HL-60/S4 treated with retinoic acid at 250 ng/mL for 4 days and 3 days (cell line): ENCODE results near the gene CXCL1.

ENCODE experiments used
- in situ Hi-C: fragments of 300-500 bp; cut with MboI; formaldehyde crosslinking; loops from 2 replicates; pipeline ENCODE4 v1.7.0; 2022; ENCODE audit warnings: low sequenced_read_pairs

CXCL1 gene

GRCh38 chr4:73851293-73851692, 17.9 kb upstream of the CXCL1 start:
- in situ Hi-C loops: no loop called here

DNA sequence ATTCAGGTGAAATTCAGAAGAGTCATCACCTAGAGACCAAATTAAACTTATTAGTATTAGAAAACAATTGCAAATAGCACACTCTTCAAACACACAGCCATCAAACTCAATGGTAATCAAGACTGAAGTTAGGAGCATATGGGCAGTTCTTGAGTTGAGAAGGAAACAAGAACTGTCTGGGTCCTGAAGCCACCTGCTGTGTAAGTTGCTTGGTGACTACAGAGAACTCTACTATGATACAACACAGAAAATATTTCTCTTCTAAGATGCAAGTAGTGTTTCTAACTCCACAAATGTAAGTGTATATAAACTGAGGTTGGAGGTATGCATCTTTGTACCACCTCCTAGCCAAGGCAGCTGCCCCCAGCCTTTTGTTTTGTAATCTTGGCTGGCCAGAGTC, 16.4 kb upstream of the CXCL1 start:
- in situ Hi-C loops: no loop called here

DNA sequence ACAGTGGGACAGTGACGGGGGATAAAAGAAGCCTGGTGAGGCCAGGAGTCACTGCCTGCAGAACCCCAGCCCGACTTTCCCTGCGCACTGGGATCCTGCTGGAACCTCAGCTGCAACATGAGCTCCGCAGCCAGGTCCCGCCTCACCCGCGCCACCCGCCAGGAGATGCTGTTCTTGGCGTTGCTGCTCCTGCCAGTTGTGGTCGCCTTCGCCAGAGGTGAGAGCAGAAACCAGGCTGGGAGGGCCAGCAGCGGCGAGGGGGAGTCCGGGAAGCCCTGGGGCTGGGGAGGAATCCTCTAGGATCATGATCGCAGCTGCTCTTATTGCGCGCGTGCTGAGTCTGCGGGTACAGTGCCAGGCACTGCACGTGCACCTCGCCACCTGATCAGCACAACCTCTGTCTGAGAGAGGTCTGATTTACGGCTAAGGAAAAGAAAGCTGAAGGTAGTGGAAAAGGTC, 15.9 kb upstream of the CXCL1 start, which contains the start of gene PF4V1:
PF4V1 (plus strand) TSS at position 51 of the 459 bp plus-strand sequence; CDS start at position 118, 67 bp downstream.
- in situ Hi-C loops: no loop called here

DNA sequence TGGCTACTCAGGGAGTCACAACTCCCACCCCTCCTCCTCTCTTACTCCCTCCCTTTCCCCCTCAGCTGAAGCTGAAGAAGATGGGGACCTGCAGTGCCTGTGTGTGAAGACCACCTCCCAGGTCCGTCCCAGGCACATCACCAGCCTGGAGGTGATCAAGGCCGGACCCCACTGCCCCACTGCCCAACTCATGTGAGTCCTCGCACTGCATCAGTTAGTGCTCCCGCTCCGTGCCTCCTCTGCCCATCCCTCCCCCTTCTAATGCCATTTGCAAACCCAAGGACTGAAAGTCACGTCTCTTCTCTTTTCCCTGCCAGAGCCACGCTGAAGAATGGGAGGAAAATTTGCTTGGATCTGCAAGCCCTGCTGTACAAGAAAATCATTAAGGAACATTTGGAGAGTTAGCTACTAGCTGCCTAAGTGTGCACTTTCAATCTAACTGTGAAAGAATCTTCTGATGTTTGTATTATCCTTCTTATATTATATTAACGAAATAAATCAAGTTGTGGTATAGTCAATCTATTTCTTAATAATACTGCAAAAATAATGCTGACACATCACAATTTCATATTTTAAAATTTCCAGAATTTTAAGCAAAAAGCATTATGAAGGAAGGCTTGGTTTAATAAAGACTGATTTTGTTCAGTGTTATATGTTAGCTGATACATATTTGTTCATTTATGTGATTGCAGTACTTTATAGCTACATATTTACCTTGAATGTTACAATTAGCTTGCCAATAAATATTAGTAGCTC, 15.3 kb upstream of the CXCL1 start:
- in situ Hi-C loops: no loop called here

DNA sequence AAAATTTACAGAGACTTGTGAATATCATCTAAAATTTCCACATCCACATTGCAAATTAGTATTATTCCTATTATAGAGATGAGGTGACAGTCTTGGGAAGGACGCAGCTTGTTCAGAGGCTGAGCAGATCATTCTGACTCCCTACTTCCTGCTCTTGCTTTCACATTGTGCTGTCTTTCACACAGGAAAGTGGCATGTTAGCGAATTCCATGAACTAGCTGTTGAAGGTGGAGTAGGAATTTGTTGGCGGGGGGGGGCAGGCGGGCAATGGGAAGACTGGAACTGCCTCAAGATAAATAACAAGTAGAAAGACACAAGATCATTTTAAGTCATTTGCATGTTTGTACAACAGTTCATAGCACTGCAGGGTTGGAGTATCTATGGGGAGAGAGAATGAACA, 13.8 kb upstream of the CXCL1 start:
- in situ Hi-C loops: no loop called here

- in situ Hi-C loops: no loop called here
These were observed 12.7 kb upstream of the CXCL1 start for GRCh38 chr4:73856518-73856917.

DNA sequence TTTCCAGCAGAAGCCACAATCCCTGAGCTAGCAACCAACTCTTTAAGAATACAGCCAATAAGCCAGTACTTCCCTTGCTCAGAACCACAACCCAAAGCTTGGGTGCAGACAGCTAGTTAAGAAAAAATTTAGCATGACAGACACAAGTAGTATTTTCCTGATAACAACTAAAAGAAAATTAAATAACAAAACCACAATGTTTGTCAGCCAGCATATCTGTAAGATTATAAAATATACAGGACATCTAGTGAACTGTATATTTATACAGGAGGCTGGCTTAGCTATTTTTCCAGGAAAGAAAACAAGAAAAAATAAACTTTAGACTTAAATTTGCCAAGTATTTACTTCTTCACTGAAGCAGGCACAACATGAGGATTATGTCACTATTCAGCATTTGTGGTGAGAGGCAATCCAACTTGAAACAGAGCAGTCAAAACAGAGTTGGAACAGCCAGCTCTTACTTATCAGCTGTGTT, 9.5 kb upstream of the CXCL1 start:
- in situ Hi-C loops: no loop called here

DNA sequence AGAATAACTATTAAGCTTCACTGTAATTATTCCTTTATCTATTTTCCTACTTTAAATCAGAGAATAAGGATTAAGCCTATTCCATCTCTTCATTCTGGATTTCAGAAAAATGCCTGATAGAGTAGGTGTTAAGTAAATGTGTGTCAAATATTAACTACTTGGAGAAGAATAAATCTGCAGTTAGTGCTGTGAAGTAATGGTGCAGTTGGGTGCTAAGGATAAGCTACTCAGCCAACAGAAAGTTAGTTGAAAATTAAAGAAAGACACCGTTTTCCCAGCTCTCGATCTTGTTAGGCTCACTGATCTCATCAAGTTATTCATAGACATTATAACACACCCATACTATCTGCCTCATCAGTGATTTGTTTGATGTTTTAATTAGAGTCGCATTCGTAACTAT, 9.0 kb upstream of the CXCL1 start:
- in situ Hi-C loops: no loop called here

DNA sequence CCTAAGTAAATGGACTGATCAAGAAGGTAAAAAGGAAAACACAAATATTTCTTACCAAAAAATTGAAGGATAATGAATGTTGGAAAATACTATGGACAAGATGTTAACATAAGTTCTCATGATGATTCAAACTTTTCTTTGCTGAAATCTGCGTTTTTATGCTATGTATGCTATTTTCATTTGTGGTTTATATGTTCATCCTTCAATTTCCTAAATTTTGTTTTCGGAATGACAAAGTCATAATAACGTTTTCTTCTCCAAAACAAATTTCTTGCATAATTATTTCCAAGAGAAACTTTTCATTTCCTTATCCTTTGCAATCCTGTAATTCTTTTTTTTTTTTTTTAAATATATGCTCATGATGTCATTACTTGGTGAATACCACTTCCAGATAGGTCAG, 8.3 kb upstream of the CXCL1 start:
- in situ Hi-C loops: no loop called here

DNA sequence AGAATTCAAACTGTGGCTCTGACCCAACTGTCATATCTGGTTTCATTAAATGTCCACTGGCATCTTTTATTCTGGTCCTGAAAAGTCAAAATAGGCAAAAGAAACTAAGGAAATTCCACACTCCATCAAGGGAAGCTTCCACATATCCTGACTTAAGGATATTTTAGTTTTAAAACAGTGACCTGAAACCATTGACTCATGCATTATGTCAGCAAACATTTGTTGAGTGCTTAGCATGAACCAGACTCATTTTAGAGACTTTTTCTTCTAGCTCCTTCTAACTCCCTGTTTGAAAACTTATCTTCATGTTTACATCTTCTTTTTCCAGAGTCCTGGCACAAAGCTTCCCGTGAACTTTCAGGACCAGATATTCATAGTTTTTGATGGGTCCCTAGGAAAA, 6.9 kb upstream of the CXCL1 start:
- in situ Hi-C loops: no loop called here

- in situ Hi-C loops: no loop called here
These were observed 4.8 kb upstream of the CXCL1 start for GRCh38 chr4:73864365-73864764.

DNA sequence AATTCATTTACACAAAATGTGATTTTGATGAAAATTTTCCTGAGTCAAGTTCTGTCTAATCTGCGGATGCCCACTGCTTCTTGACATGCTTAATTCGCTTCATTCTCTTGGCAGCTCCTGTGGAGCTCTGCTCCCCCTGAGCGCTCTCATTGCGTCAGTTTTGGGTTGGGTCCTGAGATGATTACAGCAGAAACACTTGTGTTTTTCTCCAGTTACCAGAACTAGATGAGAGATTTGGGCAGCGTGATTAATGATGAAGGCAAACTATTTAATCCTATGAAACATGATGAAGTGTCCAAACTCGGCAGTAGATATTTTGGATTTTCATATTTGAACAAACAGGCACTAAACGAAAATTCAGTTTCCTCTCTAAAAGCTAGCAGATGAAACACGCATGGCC, 4.2 kb upstream of the CXCL1 start:
- in situ Hi-C loops: no loop called here

GRCh38 chr4:73865431-73866096, 3.6 kb upstream of the CXCL1 start:
- in situ Hi-C loops: no loop called here

- in situ Hi-C loops: no loop called here
These were observed 2.9 kb upstream of the CXCL1 start for GRCh38 chr4:73866246-73866645.

- in situ Hi-C loops: no loop called here
These were observed 1.4 kb upstream of the CXCL1 start for GRCh38 chr4:73867783-73868182.

GRCh38 chr4:73868206-73869129, 725 bp upstream of the CXCL1 start:
- in situ Hi-C loops: no loop called here

- in situ Hi-C loops: no loop called here
These were observed 1.1 kb downstream of the CXCL1 start for GRCh38 chr4:73870260-73870659.

DNA sequence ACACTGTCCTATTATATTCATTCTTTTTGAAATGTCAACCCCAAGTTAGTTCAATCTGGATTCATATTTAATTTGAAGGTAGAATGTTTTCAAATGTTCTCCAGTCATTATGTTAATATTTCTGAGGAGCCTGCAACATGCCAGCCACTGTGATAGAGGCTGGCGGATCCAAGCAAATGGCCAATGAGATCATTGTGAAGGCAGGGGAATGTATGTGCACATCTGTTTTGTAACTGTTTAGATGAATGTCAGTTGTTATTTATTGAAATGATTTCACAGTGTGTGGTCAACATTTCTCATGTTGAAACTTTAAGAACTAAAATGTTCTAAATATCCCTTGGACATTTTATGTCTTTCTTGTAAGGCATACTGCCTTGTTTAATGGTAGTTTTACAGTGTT, 1.6 kb downstream of the CXCL1 start:
- in situ Hi-C loops: no loop called here

- in situ Hi-C loops: no loop called here
These were observed 2.5 kb downstream of the CXCL1 start for GRCh38 chr4:73871511-73872310.

DNA sequence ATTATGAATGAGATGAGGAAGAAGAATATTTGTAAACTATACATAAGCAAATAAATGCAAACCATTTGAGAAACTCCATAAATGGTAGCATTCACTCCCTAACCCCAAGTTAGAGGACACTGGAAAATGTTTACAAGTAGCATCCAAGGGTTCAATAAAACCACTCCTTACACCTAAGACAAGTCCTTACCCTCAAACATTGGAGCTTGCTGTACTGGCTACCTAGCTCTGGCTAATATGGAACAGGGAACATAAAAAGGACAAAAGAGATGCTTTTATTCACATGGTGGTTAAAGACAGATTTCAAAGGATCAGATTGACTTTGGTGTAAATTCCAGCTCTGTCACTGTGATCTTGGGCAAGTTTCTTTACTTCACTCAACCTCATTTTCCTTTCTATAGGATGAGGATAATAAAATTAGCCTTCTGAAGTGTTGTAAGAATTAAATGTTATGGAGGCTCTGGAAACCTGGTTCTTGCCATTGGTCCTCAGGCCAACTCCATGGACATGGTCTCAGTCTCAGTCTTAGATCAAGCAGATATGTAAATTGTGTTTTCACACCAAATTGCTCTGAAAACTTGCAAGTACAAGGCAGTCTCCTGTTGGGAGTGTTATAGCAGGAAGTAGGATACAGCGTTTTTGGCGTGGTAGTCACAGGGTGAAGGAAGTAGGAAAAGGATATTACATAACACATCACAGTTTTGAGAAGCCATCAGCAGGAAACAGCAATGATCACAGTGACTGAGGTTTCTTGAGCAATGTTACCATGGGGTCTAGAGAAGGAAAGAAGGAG, 3.3 kb downstream of the CXCL1 start:
- in situ Hi-C loops: no loop called here
